ENCODE data around the gene STAT5A. TPM values are rescaled to one million over a fixed set of nuclear protein-coding genes. Genes with fewer than 3 reads are reported as not detected.

STAT5A gene
- total RNA-seq, 2 experiments from 2014 or later: 141 to 150 TPM

GRCh38 chr17:42287305-42287976 lies 857 bp upstream of the STAT5A start:
- Mint-ChIP-seq H3K27ac (peak overlapping the region; percentile 95), H3K4me1 (ENCODE audit: low read depth) (peaks cover 57% of the 10 kb centered on the region), H3K36me3 (ENCODE audit: low read depth) (peaks cover 35% of the 10 kb centered on the region), H3K4me3 (peak overlapping the region; percentile 92), H3K27me3 (no peaks in the 10 kb centered on the region), H3K9me3 (no peaks in the 10 kb centered on the region)
- Histone ChIP-seq H3K9me3 (ENCODE audit: control insufficient read depth in 1 of 2, insufficient read depth in 1 of 2, low read length in 2 of 2) (no peaks in the 10 kb centered on the region), H3K27me3 (ENCODE audit: control insufficient read depth in 1 of 2, insufficient read depth in 2 of 2, low read length in 2 of 2) (no peaks in the 10 kb centered on the region), H3K36me3 (ENCODE audit: insufficient read depth, low read length) (peaks cover 17% of the 10 kb centered on the region), H3K4me1 (ENCODE audit: insufficient read depth, low read length) (peaks cover 62% of the 10 kb centered on the region), H3K4me3 (ENCODE audit: low read length) (peak overlapping the region; percentile 86), H3K27ac (ENCODE audit: low read depth in 1 of 2, low read length in 2 of 2) (peak overlapping the region; percentile 86 to 89)
- DNase-seq: peak in 9 of 14 experiments; percentile 20 to 53 (median 29)
- ChIA-PET POLR2A (interaction anchor here (0.8 to 6.6 kb wide), 15 partner anchors 11 to 321 kb away, joined by 3 to 137 read pairs (median 5); partner anchors contain the start of genes DNAJC7, KCNH4, NAGLU and STAT3), CTCF (interaction anchor here (0.8 to 3.3 kb wide), 12 partner anchors 10 to 65 kb away, joined by 3 to 20 read pairs (median 4); no protein-coding TSS in a partner anchor)
- TF ChIP-seq CTCF (IDR thresholded peaks at IDR 0.05): no peak
- intact Hi-C loops (cut with DNase I, micrococcal nuclease): loop anchor here in 1 of 2 experiments (1.0 kb wide), 3 partner anchors 12 to 65 kb away; no protein-coding TSS in a partner anchor
- peak; percentile 14 for ATAC-seq (ENCODE audit: poor library complexity)

- peak overlapping the region; percentile 92 for H3K4me3 Mint-ChIP-seq
- no peaks in the 10 kb centered on the region for H3K27me3 Mint-ChIP-seq
- intact Hi-C loops (cut with DNase I, micrococcal nuclease): loop anchor here in 1 of 2 experiments (1.0 to 2.0 kb wide), 2 partner anchors 12 to 66 kb away; no protein-coding TSS in a partner anchor
- H3K27ac Mint-ChIP-seq: peak overlapping the region; percentile 95
- Histone ChIP-seq H3K36me3 (ENCODE audit: insufficient read depth, low read length) (peaks cover 24% of the 10 kb centered on the region), H3K27me3 (ENCODE audit: control insufficient read depth in 1 of 2, insufficient read depth in 2 of 2, low read length in 2 of 2) (no peaks in the 10 kb centered on the region), H3K4me3 (ENCODE audit: low read length) (peak overlapping the region; percentile 86), H3K9me3 (ENCODE audit: control insufficient read depth in 1 of 2, insufficient read depth in 1 of 2, low read length in 2 of 2) (no peaks in the 10 kb centered on the region), H3K4me1 (ENCODE audit: insufficient read depth, low read length) (peaks cover 53% of the 10 kb centered on the region), H3K27ac (ENCODE audit: low read depth in 1 of 2, low read length in 2 of 2) (peak overlapping the region; percentile 87 to 89)
- no peak for TF ChIP-seq CTCF (IDR thresholded peaks at IDR 0.05)
- DNase-seq (peak in 13 of 14 experiments; percentile 27 to 84 (median 48)), ATAC-seq (ENCODE audit: poor library complexity) (peak; percentile 33)
- H3K4me1 Mint-ChIP-seq (ENCODE audit: low read depth): peaks cover 56% of the 10 kb centered on the region
- H3K36me3 Mint-ChIP-seq (ENCODE audit: low read depth): peaks cover 50% of the 10 kb centered on the region
- no peaks in the 10 kb centered on the region for H3K9me3 Mint-ChIP-seq
- POLR2A ChIA-PET: interaction anchor here (0.8 to 6.6 kb wide), 16 partner anchors 13 to 320 kb away, joined by 3 to 137 read pairs (median 6); partner anchors contain the start of genes DNAJC7, GHDC, KCNH4 and NAGLU
- CTCF ChIA-PET: interaction anchor here (0.6 to 3.0 kb wide), 11 partner anchors 12 to 66 kb away, joined by 3 to 20 read pairs (median 4); no protein-coding TSS in a partner anchor
Observed at GRCh38 chr17:42288803-42289610, 709 bp downstream of the STAT5A start.

- Mint-ChIP-seq H3K4me3 (peak overlapping the region; percentile 92), H3K4me1 (ENCODE audit: low read depth) (peaks cover 60% of the 10 kb centered on the region), H3K27ac (peak overlapping the region; percentile 95), H3K9me3 (no peaks in the 10 kb centered on the region), H3K27me3 (no peaks in the 10 kb centered on the region), H3K36me3 (ENCODE audit: low read depth) (peaks cover 57% of the 10 kb centered on the region)
- H3K27me3 ChIP-seq (ENCODE audit: control insufficient read depth in 1 of 2, insufficient read depth in 2 of 2, low read length in 2 of 2): no peaks in the 10 kb centered on the region
- TF ChIP-seq CTCF (IDR thresholded peaks at IDR 0.05): no peak
- POLR2A ChIA-PET: interaction anchor here (1.2 to 6.6 kb wide), 9 partner anchors 14 to 272 kb away, joined by 3 to 137 read pairs (median 18); partner anchors contain the start of genes DNAJC7, GHDC, STAT3 and STAT5B
- intact Hi-C loops (cut with DNase I, micrococcal nuclease): loop anchor here in 1 of 2 experiments (2.0 kb wide), 1 partner anchor 67 kb away; no protein-coding TSS in a partner anchor
- H3K9me3 ChIP-seq (ENCODE audit: control insufficient read depth in 1 of 2, insufficient read depth in 1 of 2, low read length in 2 of 2): no peaks in the 10 kb centered on the region
- no peak for ATAC-seq (ENCODE audit: poor library complexity)
- peak overlapping the region; percentile 87 to 89 for H3K27ac ChIP-seq (ENCODE audit: low read depth in 1 of 2, low read length in 2 of 2)
- peak in 8 of 14 experiments; percentile 20 to 68 (median 40) for DNase-seq
- H3K4me1 ChIP-seq (ENCODE audit: insufficient read depth, low read length): peaks cover 52% of the 10 kb centered on the region
- H3K36me3 ChIP-seq (ENCODE audit: insufficient read depth, low read length): peaks cover 31% of the 10 kb centered on the region
- CTCF ChIA-PET: interaction anchor here (0.6 to 3.0 kb wide), 4 partner anchors 16 to 67 kb away, joined by 4 to 20 read pairs (median 4); no protein-coding TSS in a partner anchor
- H3K4me3 ChIP-seq (ENCODE audit: low read length): peak overlapping the region; percentile 86
Observed at GRCh38 chr17:42289611-42290181, 1.4 kb downstream of the STAT5A start.

Measured in CD4-positive, alpha-beta T cell (primary cell).